ENCODE results near the gene RNF31.

The RNF31 gene

GRCh38 chr14:24207625-24208024 lies 60.3 kb downstream of the RNF31 start:
- H3K4me3 ChIP-seq (ENCODE audit: control insufficient read depth, low read depth, low read length), result no peak overlapping the region
- TF ChIP-seq CTCF (IDR thresholded peaks at IDR 0.05; ENCODE audit: control insufficient read depth, insufficient read depth, low read depth, low read length, missing control alignments), result no peak

More at GRCh38 chr14:24207625-24208024, 60.3 kb downstream of the RNF31 start:
- no peak for DNase-seq (ENCODE audit: low read depth)

Measured in AG09309 (cell line).